Liver (tissue), 3 donors: ENCODE results near the gene SMAD5.

Source experiments
- ATF3 ChIP-seq: IDR thresholded peaks from 2 replicates; pipeline ENCODE4 v1.6.1; 2016; ENCODE audit warnings: antibody characterized with exemption
- JUND ChIP-seq, 2 donors: IDR thresholded peaks; 2 replicates each; pipeline ENCODE4 v1.6.1; 2016; ENCODE audit warnings: antibody characterized with exemption in 2 of 2
- MAX ChIP-seq: IDR thresholded peaks from 2 replicates; pipeline ENCODE4 v1.6.1; 2016; ENCODE audit warnings: antibody characterized with exemption
- RAD21 ChIP-seq, 2 donors: IDR thresholded peaks; 2 replicates each; pipeline ENCODE4 v1.6.1; 2016; ENCODE audit warnings: antibody characterized with exemption in 2 of 2, mild to moderate bottlenecking in 2 of 2
- RXRA ChIP-seq, 2 donors: IDR thresholded peaks; 2 replicates each; pipeline ENCODE4 v1.6.1; 2017 to 2018; ENCODE audit warnings: antibody characterized with exemption in 2 of 2, mild to moderate bottlenecking in 1 of 2
- YY1 ChIP-seq: IDR thresholded peaks from 2 replicates; pipeline ENCODE4 v1.6.1; 2016; ENCODE audit warnings: antibody characterized with exemption, mild to moderate bottlenecking
- ZBTB33 ChIP-seq: IDR thresholded peaks from 2 replicates; pipeline ENCODE4 v1.6.1; 2016; ENCODE audit warnings: antibody characterized with exemption
- TF ChIP-seq, protein P1 (sequence below): fragments of 150-350 bp; IDR thresholded peaks from 2 replicates; pipeline ENCODE4 v1.5.1; 2017; ENCODE audit warnings: improper control_type of control experiment, low read depth, low read length; ENCODE audit not compliant: missing input control
- TF ChIP-seq, protein P2 (sequence below): IDR thresholded peaks from 2 replicates; pipeline ENCODE4 v1.6.1; 2016; ENCODE audit warnings: antibody characterized with exemption, mild to moderate bottlenecking
- donor health status: healthy.
- donor health status: healthy.

DNA sequence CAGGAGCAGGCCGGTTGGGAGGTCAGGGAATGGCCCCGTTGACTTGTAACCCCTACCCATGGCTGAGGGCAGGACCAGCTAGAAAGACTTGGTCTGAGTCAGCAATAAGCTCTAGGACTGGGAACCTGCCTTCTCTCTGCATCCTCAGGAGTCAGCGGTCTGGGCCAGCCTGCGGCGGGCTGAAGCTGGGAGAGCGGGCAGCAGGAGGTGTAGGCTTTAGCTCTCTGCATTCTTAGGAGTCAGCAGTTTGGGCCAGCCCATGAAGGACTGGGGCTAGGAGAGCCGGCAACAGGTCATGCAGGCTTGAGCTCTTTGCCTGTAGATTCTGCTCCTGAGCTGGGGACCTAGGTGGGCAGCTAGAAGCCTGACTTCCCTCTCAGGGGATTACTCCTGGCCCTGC lies 66.8 kb downstream of the SMAD5 start:
- TF ChIP-seq ATF3 (no peak), ZBTB33 (no peak), RAD21 (IDR thresholded peaks at IDR 0.05) (no peak), MAX (no peak), YY1 (no peak), JUND (IDR thresholded peaks at IDR 0.05) (no peak), RXRA (IDR thresholded peaks at IDR 0.05) (no peak)
- TF ChIP-seq, protein P1, sequence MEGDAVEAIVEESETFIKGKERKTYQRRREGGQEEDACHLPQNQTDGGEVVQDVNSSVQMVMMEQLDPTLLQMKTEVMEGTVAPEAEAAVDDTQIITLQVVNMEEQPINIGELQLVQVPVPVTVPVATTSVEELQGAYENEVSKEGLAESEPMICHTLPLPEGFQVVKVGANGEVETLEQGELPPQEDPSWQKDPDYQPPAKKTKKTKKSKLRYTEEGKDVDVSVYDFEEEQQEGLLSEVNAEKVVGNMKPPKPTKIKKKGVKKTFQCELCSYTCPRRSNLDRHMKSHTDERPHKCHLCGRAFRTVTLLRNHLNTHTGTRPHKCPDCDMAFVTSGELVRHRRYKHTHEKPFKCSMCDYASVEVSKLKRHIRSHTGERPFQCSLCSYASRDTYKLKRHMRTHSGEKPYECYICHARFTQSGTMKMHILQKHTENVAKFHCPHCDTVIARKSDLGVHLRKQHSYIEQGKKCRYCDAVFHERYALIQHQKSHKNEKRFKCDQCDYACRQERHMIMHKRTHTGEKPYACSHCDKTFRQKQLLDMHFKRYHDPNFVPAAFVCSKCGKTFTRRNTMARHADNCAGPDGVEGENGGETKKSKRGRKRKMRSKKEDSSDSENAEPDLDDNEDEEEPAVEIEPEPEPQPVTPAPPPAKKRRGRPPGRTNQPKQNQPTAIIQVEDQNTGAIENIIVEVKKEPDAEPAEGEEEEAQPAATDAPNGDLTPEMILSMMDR = no peak
- TF ChIP-seq, protein P2, sequence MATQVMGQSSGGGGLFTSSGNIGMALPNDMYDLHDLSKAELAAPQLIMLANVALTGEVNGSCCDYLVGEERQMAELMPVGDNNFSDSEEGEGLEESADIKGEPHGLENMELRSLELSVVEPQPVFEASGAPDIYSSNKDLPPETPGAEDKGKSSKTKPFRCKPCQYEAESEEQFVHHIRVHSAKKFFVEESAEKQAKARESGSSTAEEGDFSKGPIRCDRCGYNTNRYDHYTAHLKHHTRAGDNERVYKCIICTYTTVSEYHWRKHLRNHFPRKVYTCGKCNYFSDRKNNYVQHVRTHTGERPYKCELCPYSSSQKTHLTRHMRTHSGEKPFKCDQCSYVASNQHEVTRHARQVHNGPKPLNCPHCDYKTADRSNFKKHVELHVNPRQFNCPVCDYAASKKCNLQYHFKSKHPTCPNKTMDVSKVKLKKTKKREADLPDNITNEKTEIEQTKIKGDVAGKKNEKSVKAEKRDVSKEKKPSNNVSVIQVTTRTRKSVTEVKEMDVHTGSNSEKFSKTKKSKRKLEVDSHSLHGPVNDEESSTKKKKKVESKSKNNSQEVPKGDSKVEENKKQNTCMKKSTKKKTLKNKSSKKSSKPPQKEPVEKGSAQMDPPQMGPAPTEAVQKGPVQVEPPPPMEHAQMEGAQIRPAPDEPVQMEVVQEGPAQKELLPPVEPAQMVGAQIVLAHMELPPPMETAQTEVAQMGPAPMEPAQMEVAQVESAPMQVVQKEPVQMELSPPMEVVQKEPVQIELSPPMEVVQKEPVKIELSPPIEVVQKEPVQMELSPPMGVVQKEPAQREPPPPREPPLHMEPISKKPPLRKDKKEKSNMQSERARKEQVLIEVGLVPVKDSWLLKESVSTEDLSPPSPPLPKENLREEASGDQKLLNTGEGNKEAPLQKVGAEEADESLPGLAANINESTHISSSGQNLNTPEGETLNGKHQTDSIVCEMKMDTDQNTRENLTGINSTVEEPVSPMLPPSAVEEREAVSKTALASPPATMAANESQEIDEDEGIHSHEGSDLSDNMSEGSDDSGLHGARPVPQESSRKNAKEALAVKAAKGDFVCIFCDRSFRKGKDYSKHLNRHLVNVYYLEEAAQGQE = no peak
